ENCODE data around the gene TRMT2B. TPM values are rescaled to one million over a fixed set of nuclear protein-coding genes. Genes with fewer than 3 reads are reported as not detected.
A peak's percentile ranks its signal among the peaks of the same experiment; 100 is the strongest.

The TRMT2B gene
- total RNA-seq (2021): 13.7 and 16.0 TPM in 2 replicates
- long read RNA-seq, partial matches to known transcripts: 4 of 58 reads
- long read RNA-seq, other reads (novel, unspliced or antisense): 51 of 58 reads

GRCh38 chrX:101051549-101052302, at the start of gene TRMT2B:
TSS of gene TRMT2B (minus strand) at chrX:101052111. CDS start at chrX:101042289, 9,822 bp downstream.
- Histone ChIP-seq H3K23ac (ENCODE audit: insufficient read length, low read depth, low read length) (no peak within 1 kb of the TSS), H2BK12ac (ENCODE audit: insufficient read length, low read depth, low read length) (no peak within 1 kb of the TSS), H4K5ac (ENCODE audit: insufficient read length, low read depth, low read length) (no peak within 1 kb of the TSS), H2BK120ac (ENCODE audit: low read depth, low read length, poor library complexity, severe bottlenecking) (no peak within 1 kb of the TSS), H4K91ac (ENCODE audit: insufficient read length, low read depth, low read length) (no peak within 1 kb of the TSS), H2AK5ac (ENCODE audit: insufficient read length, low read length) (no peak within 1 kb of the TSS), H3K4ac (ENCODE audit: low read depth, low read length) (no peak within 1 kb of the TSS), H4K8ac (replicated peaks; ENCODE audit: insufficient read length, low read depth, low read length) (no peak within 1 kb of the TSS), H3K4me2 (ENCODE audit: insufficient read depth, insufficient read length, low read length) (peak within 1 kb of the TSS; percentile 49), H3K27ac (ENCODE audit: insufficient read length, low read depth, low read length) (no peak within 1 kb of the TSS), H3K56ac (ENCODE audit: insufficient read length, low read depth, low read length) (no peak within 1 kb of the TSS), H3K23me2 (ENCODE audit: insufficient read length, low read depth, low read length, poor library complexity, severe bottlenecking) (peaks cover 5% of the 10 kb centered on the region), H3K14ac (ENCODE audit: insufficient read depth, low read length) (peak within 1 kb of the TSS; percentile 8; the same call in 1 of the 2 replicates), H2BK5ac (ENCODE audit: insufficient read length, low read length) (no peak within 1 kb of the TSS), H2BK20ac (ENCODE audit: low read depth, low read length, poor library complexity, severe bottlenecking) (no peak within 1 kb of the TSS), H3K79me2 (ENCODE audit: insufficient read depth, low read length) (no peaks in the 10 kb centered on the region), H2AFZ (ENCODE audit: low read length) (no peak within 1 kb of the TSS), H3K79me1 (ENCODE audit: insufficient read depth, low read depth, low read length, poor library complexity, severe bottlenecking) (no peaks in the 10 kb centered on the region), H3K18ac (ENCODE audit: insufficient read length, low read depth, low read length) (no peak within 1 kb of the TSS), H3K9ac (ENCODE audit: extremely low read depth, insufficient read length, low read length) (peak within 1 kb of the TSS; percentile 35), H3K27me3 (ENCODE audit: insufficient read depth, low read length) (no peaks in the 10 kb centered on the region), H3T11ph (ENCODE audit: low read length) (no peak within 1 kb of the TSS), H4K20me1 (ENCODE audit: control insufficient read depth, insufficient read depth, insufficient read length) (no peaks in the 10 kb centered on the region), H3K4me1 (ENCODE audit: insufficient read depth, low read length) (no peaks in the 10 kb centered on the region; the same call in 1 of the 2 replicates), H3K9me3 (ENCODE audit: control insufficient read depth, low read depth, low read length) (peaks cover 20% of the 10 kb centered on the region), H2BK15ac (ENCODE audit: low read depth, low read length) (no peak within 1 kb of the TSS)
- no peak for TF ChIP-seq CTCF (conservative IDR thresholded peaks at IDR 0.05)
- no CpG with 5 or more reads among the region's 43 CpGs for WGBS (ENCODE audit: extremely low coverage, insufficient read length, low lambda C conversion rate)
- H3K36me3 Mint-ChIP-seq (ENCODE audit: insufficient read depth in 1 of 3, low read depth in 3 of 3): peaks cover 16 to 22% (median 22%) of the 10 kb centered on the region in 3 experiments
- H3K4me3 Mint-ChIP-seq: peak within 1 kb of the TSS; percentile 82 to 85
- peaks cover 3 to 5% of the 10 kb centered on the region in 2 experiments; a peak in 1 of 4 replicates for H3K4me1 Mint-ChIP-seq
- H3K27me3 Mint-ChIP-seq (ENCODE audit: low read depth): no peaks in the 10 kb centered on the region
- peaks cover 59 to 69% of the 10 kb centered on the region in 2 experiments for H3K9me3 Mint-ChIP-seq
- H3K27ac Mint-ChIP-seq: peak within 1 kb of the TSS; percentile 40 to 93 (median 74); a peak in 4 of 7 replicates
- peak; percentile 78 for DNase-seq

Measured in H9 (cell line).